SK-MEL-5 (cell line): ENCODE results near the gene ABCE1. TPM values are rescaled to one million over a fixed set of nuclear protein-coding genes. Genes with fewer than 3 reads are reported as not detected.

ENCODE experiments used
- DNase-seq: peaks from one replicate; pipeline ENCODE4 v3.0.0-alpha.2; 2016; ENCODE audit warnings: low read depth, low spot score
- in situ Hi-C: cut with HindIII; loops from 2 replicates; pipeline ENCODE4 v1.10.0; 2016; ENCODE audit warnings: low sequenced_read_pairs, high pct_unique_total_duplicates, low pct_unique_long_range_greater_than_20kb
- polyA plus RNA-seq, 2 experiments: library from polyadenylated mRNA; depleted of rRNA; stranded (reverse); fragments of >200 nt; gene quantifications; 2 replicates each; pipeline ENCODE4 v1.2.3, GENCODE V29; 2015
- total RNA-seq: library from RNA; depleted of rRNA; stranded (reverse); fragments of >200 nt; shearing (Covaris generic); gene quantifications from 2 replicates; pipeline ENCODE4 v1.2.3, GENCODE V29; 2014; rRNA removed

The ABCE1 gene
- 115 and 142 TPM in 2 replicates for total RNA-seq
- 58.1 and 69.9 TPM in 2 replicates for polyA plus RNA-seq (2015; cell fraction: cytosol; rRNA removed)
- 124 and 167 TPM in 2 replicates for polyA plus RNA-seq (2015; cell fraction: nucleus; rRNA removed)

GRCh38 chr4:145097821-145098674 lies at the start of gene ABCE1, which contains the start of gene ANAPC10:
Gene ABCE1, plus strand, starts transcription at chr4:145098311. Its CDS starts 6,102 bp downstream, at chr4:145104413.
Gene ANAPC10, minus strand, starts transcription at chr4:145098196. Its CDS starts 2,097 bp downstream, at chr4:145096099.
- in situ Hi-C loops = no loop called here
- peak; percentile 95 for DNase-seq

- no peak for DNase-seq
- in situ Hi-C loops = no loop called here
Measured at GRCh38 chr4:145048817-145049216, 49.3 kb upstream of the ABCE1 start.

GRCh38 chr4:145049241-145049640 lies 48.9 kb upstream of the ABCE1 start:
- no peak for DNase-seq
- in situ Hi-C loops = no loop called here

GRCh38 chr4:145055533-145056257 lies 42.4 kb upstream of the ABCE1 start:
- in situ Hi-C loops = no loop called here
- no peak for DNase-seq

- in situ Hi-C loops = no loop called here
- peak; percentile 4 for DNase-seq
Measured at GRCh38 chr4:145056325-145057130, 41.6 kb upstream of the ABCE1 start.

- no peak for DNase-seq
- in situ Hi-C loops = no loop called here
Measured at GRCh38 chr4:145058256-145058655, 39.9 kb upstream of the ABCE1 start.

GRCh38 chr4:145061318-145061920 lies 36.7 kb upstream of the ABCE1 start:
- peak; percentile 61 for DNase-seq
- in situ Hi-C loops = no loop called here

- peak; percentile 72 for DNase-seq
- in situ Hi-C loops = no loop called here
Measured at GRCh38 chr4:145066063-145066501, 32.0 kb upstream of the ABCE1 start.

GRCh38 chr4:145069361-145069760 lies 28.8 kb upstream of the ABCE1 start:
- no peak for DNase-seq
- in situ Hi-C loops = no loop called here

- DNase-seq = no peak
- in situ Hi-C loops = no loop called here
Measured at GRCh38 chr4:145071560-145071959, 26.6 kb upstream of the ABCE1 start.

GRCh38 chr4:145075742-145076468 lies 22.2 kb upstream of the ABCE1 start:
- in situ Hi-C loops = no loop called here
- no peak for DNase-seq

- in situ Hi-C loops = no loop called here
- no peak for DNase-seq
Measured at GRCh38 chr4:145076469-145076855, 21.6 kb upstream of the ABCE1 start.

GRCh38 chr4:145081756-145082155 lies 16.4 kb upstream of the ABCE1 start:
- in situ Hi-C loops = no loop called here
- DNase-seq = no peak

- in situ Hi-C loops = no loop called here
- DNase-seq = no peak
Measured at GRCh38 chr4:145083891-145084605, 14.1 kb upstream of the ABCE1 start.

GRCh38 chr4:145090380-145090779 lies 7.7 kb upstream of the ABCE1 start:
- DNase-seq = no peak
- in situ Hi-C loops = no loop called here

GRCh38 chr4:145093638-145094037 lies 4.5 kb upstream of the ABCE1 start:
- no peak for DNase-seq
- in situ Hi-C loops = no loop called here
